Endothelial cell of umbilical vein (primary cell): ENCODE measurements around the gene PPME1.

Experiments used
- CTCF ChIP-seq, 2 donors: IDR thresholded peaks; 1 replicate in 1 of 2; 2 replicates in 1 of 2; pipeline ENCODE4 v1.5.1; 2011; ENCODE audit warnings: low read length in 2 of 2, mild to moderate bottlenecking in 2 of 2, moderate library complexity in 2 of 2, control low read depth in 1 of 2, inconsistent platforms in 1 of 2, low read depth in 1 of 2; ENCODE audit not compliant: insufficient read depth in 1 of 2; ENCODE audit errors: extremely low read depth in 1 of 2
- EZH2 ChIP-seq: IDR thresholded peaks from 2 replicates; pipeline ENCODE4 v1.6.1; 2012; ENCODE audit warnings: borderline replicate concordance, low read depth, mild to moderate bottlenecking, moderate library complexity, low read length, inconsistent platforms; ENCODE audit not compliant: severe bottlenecking
- POLR2A ChIP-seq: IDR thresholded peaks from 2 replicates; pipeline ENCODE4 v1.6.1; 2012; ENCODE audit warnings: low read depth, mild to moderate bottlenecking, control low read depth, low read length
- POLR2AphosphoS5 ChIP-seq: IDR thresholded peaks from 2 replicates; pipeline ENCODE4 v1.6.1; 2012; ENCODE audit warnings: low read depth, mild to moderate bottlenecking, control low read depth, low read length, moderate library complexity; ENCODE audit not compliant: insufficient read depth

- TF ChIP-seq EZH2 (no peak), CTCF (IDR thresholded peaks at IDR 0.05; ENCODE audit: extremely low read depth in 1 of 2, insufficient read depth in 1 of 2, low read depth in 1 of 2, low read length in 2 of 2) (no peak), POLR2A (no peak), POLR2AphosphoS5 (peak; percentile 41)
Observed at GRCh38 chr11:74138572-74138971, 32.5 kb upstream of the PPME1 start.
